ENCODE results near the gene CFAP299. TPM values are rescaled to one million over a fixed set of nuclear protein-coding genes. Genes with fewer than 3 reads are reported as not detected.

CFAP299 gene
- total RNA-seq, 2 donors from 2014 or later = not detected

- Histone ChIP-seq H3K4me1 (ENCODE audit: control insufficient read depth, insufficient read depth, low read length) (no peaks in the 10 kb centered on the region), H3K27me3 (ENCODE audit: control insufficient read depth, insufficient read depth, low read length, poor library complexity, severe bottlenecking) (no peaks in the 10 kb centered on the region), H3K27ac (ENCODE audit: low read depth, low read length) (no peak overlapping the region), H3K9ac (ENCODE audit: extremely low read depth, low read length, poor library complexity, severe bottlenecking) (no peak overlapping the region), H3K9me3 (ENCODE audit: control insufficient read depth, low read length) (no peaks in the 10 kb centered on the region), H3K4me3 (ENCODE audit: low read length) (no peak overlapping the region), H3K36me3 (ENCODE audit: control insufficient read depth, insufficient read depth, low read length) (no peaks in the 10 kb centered on the region)
- TF ChIP-seq CTCF (conservative IDR thresholded peaks at IDR 0.05) = no peak
- H3K36me3 Mint-ChIP-seq (ENCODE audit: low read depth) = no peaks in the 10 kb centered on the region
- no peak for DNase-seq
- H3K4me1 Mint-ChIP-seq = no peaks in the 10 kb centered on the region
- no peak overlapping the region for H3K27ac Mint-ChIP-seq
- H3K9me3 Mint-ChIP-seq = no peaks in the 10 kb centered on the region
- no peaks in the 10 kb centered on the region for H3K27me3 Mint-ChIP-seq (ENCODE audit: insufficient read depth)
- 81 to 89% methylated on average over 2 to 3 of the region's 3 CpGs for WGBS, 2 experiments (ENCODE audit: insufficient coverage in 1 of 2, insufficient read length in 1 of 2)
- no peak overlapping the region for H3K4me3 Mint-ChIP-seq
Measured at GRCh38 chr4:80811406-80811805, 475.9 kb downstream of the CFAP299 start.

GRCh38 chr4:80812145-80812544, 476.6 kb downstream of the CFAP299 start:
- no peak for DNase-seq
- Histone ChIP-seq H3K4me3 (ENCODE audit: low read length) (no peak overlapping the region), H3K27ac (ENCODE audit: low read depth, low read length) (no peak overlapping the region), H3K36me3 (ENCODE audit: control insufficient read depth, insufficient read depth, low read length) (no peaks in the 10 kb centered on the region), H3K4me1 (ENCODE audit: control insufficient read depth, insufficient read depth, low read length) (no peaks in the 10 kb centered on the region), H3K9ac (ENCODE audit: extremely low read depth, low read length, poor library complexity, severe bottlenecking) (no peak overlapping the region), H3K9me3 (ENCODE audit: control insufficient read depth, low read length) (no peaks in the 10 kb centered on the region), H3K27me3 (ENCODE audit: control insufficient read depth, insufficient read depth, low read length, poor library complexity, severe bottlenecking) (no peaks in the 10 kb centered on the region)
- TF ChIP-seq CTCF (conservative IDR thresholded peaks at IDR 0.05) = no peak
- H3K9me3 Mint-ChIP-seq = no peaks in the 10 kb centered on the region
- no peaks in the 10 kb centered on the region for H3K4me1 Mint-ChIP-seq
- no peak overlapping the region for H3K27ac Mint-ChIP-seq
- no peak overlapping the region for H3K4me3 Mint-ChIP-seq
- no peaks in the 10 kb centered on the region for H3K27me3 Mint-ChIP-seq (ENCODE audit: insufficient read depth)
- H3K36me3 Mint-ChIP-seq (ENCODE audit: low read depth) = no peaks in the 10 kb centered on the region

- Mint-ChIP-seq H3K4me3 (no peak overlapping the region), H3K36me3 (ENCODE audit: low read depth) (no peaks in the 10 kb centered on the region), H3K27me3 (ENCODE audit: insufficient read depth) (no peaks in the 10 kb centered on the region), H3K4me1 (no peaks in the 10 kb centered on the region), H3K9me3 (no peaks in the 10 kb centered on the region), H3K27ac (no peak overlapping the region)
- no peaks in the 10 kb centered on the region for H3K27me3 ChIP-seq (ENCODE audit: control insufficient read depth, insufficient read depth, low read length, poor library complexity, severe bottlenecking)
- H3K9ac ChIP-seq (ENCODE audit: extremely low read depth, low read length, poor library complexity, severe bottlenecking) = no peak overlapping the region
- WGBS, 2 experiments (ENCODE audit: insufficient coverage in 1 of 2, insufficient read length in 1 of 2) = 73 to 86% methylated on average over 2 to 5 of the region's 5 CpGs
- H3K36me3 ChIP-seq (ENCODE audit: control insufficient read depth, insufficient read depth, low read length) = no peaks in the 10 kb centered on the region
- H3K9me3 ChIP-seq (ENCODE audit: control insufficient read depth, low read length) = no peaks in the 10 kb centered on the region
- no peak for DNase-seq
- H3K4me1 ChIP-seq (ENCODE audit: control insufficient read depth, insufficient read depth, low read length) = no peaks in the 10 kb centered on the region
- no peak for TF ChIP-seq CTCF (conservative IDR thresholded peaks at IDR 0.05)
- no peak overlapping the region for H3K4me3 ChIP-seq (ENCODE audit: low read length)
- H3K27ac ChIP-seq (ENCODE audit: low read depth, low read length) = no peak overlapping the region
Measured at GRCh38 chr4:80814266-80814665, 478.7 kb downstream of the CFAP299 start.

All from endodermal cell (in vitro differentiated cells).